ENCODE results near the gene THSD7B. TPM values are rescaled to one million over a fixed set of nuclear protein-coding genes. Genes with fewer than 3 reads are reported as not detected.

Gene THSD7B
- total RNA-seq, 4 donors from 2014 or later: 0.12 to 1.1 (median 0.39) TPM

DNA sequence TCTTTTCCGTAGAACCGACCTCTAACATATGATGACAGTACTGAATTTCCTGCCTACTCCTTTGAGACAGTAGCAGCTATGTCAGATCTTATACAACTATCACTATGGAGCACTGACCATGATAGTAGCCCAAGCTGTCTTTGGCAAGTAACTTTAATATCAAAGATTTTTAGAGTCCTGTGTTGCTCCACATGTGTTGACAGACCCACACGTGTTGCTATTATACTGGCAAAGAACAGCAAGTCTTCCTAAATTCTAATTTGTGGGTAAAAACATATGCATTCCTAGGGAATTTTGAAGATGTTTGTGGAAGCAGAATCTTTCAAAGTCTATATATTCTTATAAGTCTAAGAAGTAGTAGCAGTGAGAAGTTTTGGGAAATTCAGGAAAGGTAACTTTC lies 953.4 kb downstream of the THSD7B start:
- ATAC-seq: no peak
- H3K27me3 ChIP-seq: no peaks in the 10 kb centered on the region
- H3K36me3 ChIP-seq: no peaks in the 10 kb centered on the region
- H3K9me3 ChIP-seq: peaks cover 0 to 21% (median 0%) of the 10 kb centered on the region in 3 donors
- H3K27ac ChIP-seq: no peak overlapping the region
- TF ChIP-seq POLR2AphosphoS5 (IDR thresholded peaks at IDR 0.05) (no peak), EP300 (IDR thresholded peaks at IDR 0.05) (no peak), POLR2A (IDR thresholded peaks at IDR 0.05) (no peak)
- TF ChIP-seq, protein P1, sequence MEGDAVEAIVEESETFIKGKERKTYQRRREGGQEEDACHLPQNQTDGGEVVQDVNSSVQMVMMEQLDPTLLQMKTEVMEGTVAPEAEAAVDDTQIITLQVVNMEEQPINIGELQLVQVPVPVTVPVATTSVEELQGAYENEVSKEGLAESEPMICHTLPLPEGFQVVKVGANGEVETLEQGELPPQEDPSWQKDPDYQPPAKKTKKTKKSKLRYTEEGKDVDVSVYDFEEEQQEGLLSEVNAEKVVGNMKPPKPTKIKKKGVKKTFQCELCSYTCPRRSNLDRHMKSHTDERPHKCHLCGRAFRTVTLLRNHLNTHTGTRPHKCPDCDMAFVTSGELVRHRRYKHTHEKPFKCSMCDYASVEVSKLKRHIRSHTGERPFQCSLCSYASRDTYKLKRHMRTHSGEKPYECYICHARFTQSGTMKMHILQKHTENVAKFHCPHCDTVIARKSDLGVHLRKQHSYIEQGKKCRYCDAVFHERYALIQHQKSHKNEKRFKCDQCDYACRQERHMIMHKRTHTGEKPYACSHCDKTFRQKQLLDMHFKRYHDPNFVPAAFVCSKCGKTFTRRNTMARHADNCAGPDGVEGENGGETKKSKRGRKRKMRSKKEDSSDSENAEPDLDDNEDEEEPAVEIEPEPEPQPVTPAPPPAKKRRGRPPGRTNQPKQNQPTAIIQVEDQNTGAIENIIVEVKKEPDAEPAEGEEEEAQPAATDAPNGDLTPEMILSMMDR (IDR thresholded peaks at IDR 0.05): no peak
- WGBS, 2 donors (ENCODE audit: low coverage in 1 of 2): 90 to 93% methylated on average over 3 of the region's 3 CpGs
- H3K4me3 ChIP-seq: no peak overlapping the region
- H3K4me1 ChIP-seq: no peaks in the 10 kb centered on the region

DNA sequence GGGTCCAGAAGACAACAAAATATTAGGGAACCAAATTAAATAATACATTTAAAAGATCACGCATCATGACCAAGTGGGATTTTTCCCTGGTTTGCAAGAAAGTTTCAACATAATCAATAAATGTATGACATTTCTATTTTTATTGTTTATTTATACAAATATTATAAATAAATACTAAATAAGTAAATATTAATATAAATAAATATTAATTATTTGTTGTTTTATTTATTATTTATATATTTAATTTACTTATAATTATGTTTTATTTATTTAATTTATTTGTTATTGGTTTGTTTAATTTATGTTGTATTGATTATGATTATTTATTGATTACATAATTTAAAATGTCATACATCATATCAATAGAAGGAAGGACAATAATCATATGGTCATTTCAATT lies 956.4 kb downstream of the THSD7B start:
- TF ChIP-seq POLR2A (IDR thresholded peaks at IDR 0.05) (no peak), POLR2AphosphoS5 (IDR thresholded peaks at IDR 0.05) (no peak), EP300 (IDR thresholded peaks at IDR 0.05) (no peak)
- TF ChIP-seq, protein P1 (IDR thresholded peaks at IDR 0.05): no peak
- H3K4me3 ChIP-seq: no peak overlapping the region
- H3K27ac ChIP-seq: no peak overlapping the region
- H3K36me3 ChIP-seq: no peaks in the 10 kb centered on the region
- no peaks in the 10 kb centered on the region for H3K27me3 ChIP-seq
- H3K4me1 ChIP-seq: no peaks in the 10 kb centered on the region
- WGBS, 2 donors (ENCODE audit: low coverage in 1 of 2): 90 to 93% methylated on average over 1 of the region's 1 CpG
- peaks cover 0 to 13% (median 0%) of the 10 kb centered on the region in 3 donors for H3K9me3 ChIP-seq
- ATAC-seq: no peak

DNA sequence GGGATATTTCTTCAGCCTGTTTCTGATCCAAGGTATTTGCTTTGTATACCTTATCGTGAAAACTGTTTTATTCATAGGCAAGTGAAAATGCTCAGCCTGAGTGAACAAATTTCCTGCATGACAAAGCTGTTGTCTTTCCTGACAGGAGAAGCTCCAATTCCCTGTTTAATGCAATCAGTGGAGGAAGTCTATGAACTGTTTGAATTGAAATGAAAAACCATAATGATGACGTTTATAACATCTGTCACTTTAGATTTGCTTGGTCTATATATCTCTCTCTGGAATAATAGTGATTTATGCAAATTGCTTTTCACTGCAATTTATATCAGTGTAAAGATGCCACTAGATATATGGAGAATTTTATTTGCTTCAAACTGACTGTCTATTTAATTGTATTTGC lies 959.6 kb downstream of the THSD7B start:
- no peak for TF ChIP-seq POLR2AphosphoS5 (IDR thresholded peaks at IDR 0.05)
- TF ChIP-seq EP300 (IDR thresholded peaks at IDR 0.05): no peak
- TF ChIP-seq, protein P1 (IDR thresholded peaks at IDR 0.05): no peak
- Histone ChIP-seq H3K4me3 (no peak overlapping the region), H3K27ac (no peak overlapping the region), H3K4me1 (no peaks in the 10 kb centered on the region), H3K36me3 (no peaks in the 10 kb centered on the region), H3K27me3 (no peaks in the 10 kb centered on the region), H3K9me3 (peaks cover 0 to 7% (median 0%) of the 10 kb centered on the region in 3 donors)
- 45 to 71% methylated on average over 2 of the region's 2 CpGs for WGBS, 2 donors (ENCODE audit: low coverage in 1 of 2)
- ATAC-seq: no peak

Small RNA genes lying within 50 kb of the gene (small RNA-seq; reads per million reads assigned to genes)
- gene RF00019 (0 reads per million in 4 donors), gene RNA5SP105 (0 reads per million in 4 donors)
